Suprapubic skin (tissue), 4 donors: ENCODE measurements around the gene EGFL7.
A peak's percentile ranks its signal among the peaks of the same experiment; 100 is the strongest.

Source experiments
- CTCF ChIP-seq, 2 donors: fragments of 200-600 bp in 1 of 2; fragments of 450-650 bp in 1 of 2; sonication (generic) in 1 of 2; IDR thresholded peaks; one replicate each; pipeline ENCODE4 v1.5.1; 2016 to 2019; ENCODE audit warnings: antibody characterized with exemption in 2 of 2, mild to moderate bottlenecking in 1 of 2, moderate library complexity in 1 of 2
- EP300 ChIP-seq: sonication (generic); formaldehyde crosslinking; IDR thresholded peaks from one replicate; pipeline ENCODE4 v1.6.1; 2017; ENCODE audit warnings: antibody characterized with exemption
- POLR2A ChIP-seq, 2 donors: fragments of 450-650 bp; IDR thresholded peaks; one replicate each; pipeline ENCODE4 v1.6.1; 2017; ENCODE audit warnings: antibody characterized with exemption in 2 of 2, mild to moderate bottlenecking in 2 of 2, moderate library complexity in 2 of 2
- POLR2AphosphoS5 ChIP-seq, 3 donors: sonication (generic); formaldehyde crosslinking; IDR thresholded peaks; one replicate each; pipeline ENCODE4 v1.6.1; 2017; ENCODE audit warnings: antibody characterized with exemption in 3 of 3

- TF ChIP-seq CTCF (IDR thresholded peaks at IDR 0.05): peak; percentile 18 to 71
- TF ChIP-seq EP300: no peak
- TF ChIP-seq POLR2AphosphoS5 (IDR thresholded peaks at IDR 0.05): no peak
- no peak for TF ChIP-seq POLR2A (IDR thresholded peaks at IDR 0.05)
Measured at GRCh38 chr9:136694163-136694871, 31.6 kb downstream of the EGFL7 start.
